ENCODE data around the gene HOMER2.
A peak's percentile ranks its signal among the peaks of the same experiment; 100 is the strongest.

Gene HOMER2

DNA sequence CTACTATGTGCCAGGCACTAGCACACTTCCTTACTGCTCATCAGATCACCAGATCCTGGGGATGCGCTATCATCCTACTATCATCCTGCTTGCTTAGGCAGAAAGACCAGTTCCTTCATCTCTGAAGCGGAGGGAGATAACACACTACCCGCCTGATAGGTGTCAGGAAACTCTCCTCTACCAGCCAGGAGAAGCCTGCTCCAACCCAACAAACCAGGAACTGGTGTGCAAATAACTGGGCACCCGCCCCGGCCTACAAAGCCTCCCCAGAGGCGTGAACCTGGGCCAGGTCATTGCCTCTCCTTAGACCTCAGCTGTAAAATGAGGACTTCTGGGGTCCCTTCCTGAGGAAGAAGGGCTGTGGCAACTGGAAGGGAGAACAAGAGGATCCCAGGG, 61.5 kb downstream of the HOMER2 start:
- peaks cover 3% of the 10 kb centered on the region for H3K27me3 Mint-ChIP-seq (ENCODE audit: low read depth, poor library complexity)

DNA sequence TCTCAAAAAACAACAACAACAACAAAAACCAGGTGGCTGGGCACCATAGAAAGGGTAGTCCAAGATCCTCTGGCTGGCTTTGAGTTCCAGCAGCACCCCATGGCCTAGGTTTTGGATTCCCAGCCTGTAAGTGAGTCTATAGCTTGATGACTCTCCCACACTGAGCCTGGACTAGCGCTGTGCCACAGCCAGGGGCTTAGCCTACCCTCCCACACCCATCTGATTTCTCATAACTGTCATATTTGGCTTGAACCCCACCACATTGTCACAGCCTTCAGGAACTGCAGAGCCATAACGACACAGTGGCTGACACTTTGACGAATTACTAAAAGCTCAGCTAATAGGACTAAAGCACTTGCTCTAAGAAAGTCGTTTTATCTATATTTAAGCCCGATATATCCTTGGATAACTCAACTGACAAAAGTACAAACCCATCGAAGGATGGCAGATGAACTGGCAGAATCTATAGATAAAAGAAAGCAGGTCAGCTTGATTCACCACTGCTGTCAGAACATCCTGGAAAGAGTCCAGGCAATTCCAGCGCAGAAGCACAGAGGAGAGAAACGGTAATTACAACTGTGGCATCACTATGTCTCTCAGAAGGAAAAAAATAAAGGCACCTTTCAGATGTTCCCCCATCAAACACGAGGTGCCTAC, 62.1 kb downstream of the HOMER2 start:
- no peak for DNase-seq
- peak overlapping the region; percentile 23 for H3K27ac Mint-ChIP-seq
- no peak overlapping the region for H3K4me3 Mint-ChIP-seq
- TF ChIP-seq, protein P1, sequence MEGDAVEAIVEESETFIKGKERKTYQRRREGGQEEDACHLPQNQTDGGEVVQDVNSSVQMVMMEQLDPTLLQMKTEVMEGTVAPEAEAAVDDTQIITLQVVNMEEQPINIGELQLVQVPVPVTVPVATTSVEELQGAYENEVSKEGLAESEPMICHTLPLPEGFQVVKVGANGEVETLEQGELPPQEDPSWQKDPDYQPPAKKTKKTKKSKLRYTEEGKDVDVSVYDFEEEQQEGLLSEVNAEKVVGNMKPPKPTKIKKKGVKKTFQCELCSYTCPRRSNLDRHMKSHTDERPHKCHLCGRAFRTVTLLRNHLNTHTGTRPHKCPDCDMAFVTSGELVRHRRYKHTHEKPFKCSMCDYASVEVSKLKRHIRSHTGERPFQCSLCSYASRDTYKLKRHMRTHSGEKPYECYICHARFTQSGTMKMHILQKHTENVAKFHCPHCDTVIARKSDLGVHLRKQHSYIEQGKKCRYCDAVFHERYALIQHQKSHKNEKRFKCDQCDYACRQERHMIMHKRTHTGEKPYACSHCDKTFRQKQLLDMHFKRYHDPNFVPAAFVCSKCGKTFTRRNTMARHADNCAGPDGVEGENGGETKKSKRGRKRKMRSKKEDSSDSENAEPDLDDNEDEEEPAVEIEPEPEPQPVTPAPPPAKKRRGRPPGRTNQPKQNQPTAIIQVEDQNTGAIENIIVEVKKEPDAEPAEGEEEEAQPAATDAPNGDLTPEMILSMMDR (IDR thresholded peaks at IDR 0.05), result no peak
- peaks cover 3% of the 10 kb centered on the region for H3K27me3 Mint-ChIP-seq (ENCODE audit: low read depth, poor library complexity)
- H3K4me1 Mint-ChIP-seq, result peaks cover 15% of the 10 kb centered on the region
- peaks cover 9% of the 10 kb centered on the region for H3K9me3 Mint-ChIP-seq
- H3K36me3 Mint-ChIP-seq (ENCODE audit: low read depth), result peaks cover 14% of the 10 kb centered on the region

More for the DNA sequence above, 61.5 kb downstream of the HOMER2 start:
- Mint-ChIP-seq H3K9me3 (peaks cover 9% of the 10 kb centered on the region), H3K4me3 (no peak overlapping the region), H3K27ac (peak overlapping the region; percentile 23), H3K36me3 (ENCODE audit: low read depth) (peaks cover 14% of the 10 kb centered on the region), H3K4me1 (peaks cover 17% of the 10 kb centered on the region)
- DNase-seq, result no peak
- TF ChIP-seq, protein P1 (IDR thresholded peaks at IDR 0.05), result no peak

DNA sequence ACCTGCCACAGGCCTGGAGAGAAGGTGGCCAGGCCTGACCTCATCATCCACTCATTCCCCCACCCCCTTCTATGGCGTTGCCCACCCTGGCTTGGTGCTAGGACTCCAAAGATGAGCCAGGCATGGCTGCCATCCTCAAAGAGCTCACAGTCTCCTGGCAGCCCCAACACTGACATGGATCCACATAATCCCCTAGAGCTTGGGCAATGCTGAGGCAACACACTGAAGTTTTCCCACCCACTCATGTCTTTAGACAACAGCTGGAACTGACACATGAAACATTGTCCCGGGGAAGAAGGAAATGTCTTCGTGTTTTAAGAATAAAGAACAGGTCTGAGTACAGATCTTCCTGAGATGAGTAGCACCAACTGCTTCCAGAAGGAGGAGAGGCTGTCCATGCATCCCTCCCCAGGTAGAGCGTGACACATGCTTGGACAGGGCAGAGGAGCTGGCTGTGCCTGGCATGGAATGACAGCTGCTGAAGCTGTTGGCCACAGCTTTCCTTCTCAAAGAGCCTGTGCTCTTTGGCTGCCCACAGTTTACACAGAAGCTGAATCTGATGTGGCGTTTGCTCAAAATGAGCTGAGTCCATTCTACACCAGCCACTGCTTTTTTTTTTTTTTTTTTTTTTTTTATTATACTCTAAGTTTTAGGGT, 70.1 kb downstream of the HOMER2 start:
- H3K4me3 Mint-ChIP-seq, result no peak overlapping the region
- peaks cover 4% of the 10 kb centered on the region for H3K9me3 Mint-ChIP-seq
- H3K4me1 Mint-ChIP-seq, result no peaks in the 10 kb centered on the region
- H3K27ac Mint-ChIP-seq, result no peak overlapping the region
- peaks cover 6% of the 10 kb centered on the region for H3K36me3 Mint-ChIP-seq (ENCODE audit: low read depth)
- TF ChIP-seq, protein P1 (IDR thresholded peaks at IDR 0.05), result no peak
- DNase-seq, result no peak
- peaks cover 4% of the 10 kb centered on the region for H3K27me3 Mint-ChIP-seq (ENCODE audit: low read depth, poor library complexity)

DNA sequence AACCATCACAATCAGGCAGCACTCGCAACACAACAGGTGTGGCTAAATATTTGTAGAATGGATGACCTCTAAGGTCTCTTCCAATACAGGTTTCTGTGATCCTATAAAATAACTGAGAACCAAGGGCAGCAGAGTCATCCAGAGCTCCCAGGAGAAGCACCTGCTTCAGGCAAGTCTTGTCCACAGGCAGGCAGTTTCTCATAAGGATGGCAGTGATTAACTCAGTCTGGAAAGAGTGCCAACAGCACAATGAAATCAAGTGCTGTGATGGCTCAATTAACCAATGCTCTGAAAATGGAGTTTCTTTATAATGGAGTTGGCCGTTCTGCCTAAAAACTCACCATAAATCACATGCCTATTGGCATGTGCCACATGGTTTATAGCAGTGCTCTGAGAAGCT, 70.8 kb downstream of the HOMER2 start:
- Mint-ChIP-seq H3K4me3 (no peak overlapping the region), H3K36me3 (ENCODE audit: low read depth) (peaks cover 6% of the 10 kb centered on the region), H3K4me1 (no peaks in the 10 kb centered on the region), H3K27ac (no peak overlapping the region), H3K27me3 (ENCODE audit: low read depth, poor library complexity) (peaks cover 4% of the 10 kb centered on the region), H3K9me3 (peaks cover 4% of the 10 kb centered on the region)
- DNase-seq, result no peak
- TF ChIP-seq, protein P1 (IDR thresholded peaks at IDR 0.05), result no peak

DNA sequence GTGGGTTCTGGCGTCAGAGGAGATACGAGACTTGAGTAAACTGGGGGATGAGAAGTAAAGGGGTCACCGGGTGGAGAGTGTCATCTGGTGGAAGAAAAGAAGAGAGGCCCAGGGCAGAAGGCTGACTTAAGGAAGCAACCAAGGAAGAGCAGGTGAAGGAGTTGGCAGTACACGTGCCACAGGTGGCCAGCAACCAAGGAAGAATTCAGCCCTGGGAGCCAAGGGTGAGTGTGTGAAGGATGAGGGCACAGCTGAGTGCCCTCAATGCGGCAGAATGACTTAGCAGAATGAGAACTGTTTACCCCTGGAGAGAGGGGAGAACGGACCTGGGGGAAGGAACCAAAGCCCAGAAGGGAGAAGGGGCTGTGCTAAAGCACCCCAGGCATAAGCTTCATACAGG, 71.8 kb downstream of the HOMER2 start:
- no peaks in the 10 kb centered on the region for H3K4me1 Mint-ChIP-seq
- H3K4me3 Mint-ChIP-seq, result no peak overlapping the region
- DNase-seq, result no peak
- peaks cover 4% of the 10 kb centered on the region for H3K9me3 Mint-ChIP-seq
- peaks cover 6% of the 10 kb centered on the region for H3K36me3 Mint-ChIP-seq (ENCODE audit: low read depth)
- TF ChIP-seq, protein P1 (IDR thresholded peaks at IDR 0.05), result no peak
- H3K27ac Mint-ChIP-seq, result no peak overlapping the region
- H3K27me3 Mint-ChIP-seq (ENCODE audit: low read depth, poor library complexity), result peaks cover 4% of the 10 kb centered on the region

DNA sequence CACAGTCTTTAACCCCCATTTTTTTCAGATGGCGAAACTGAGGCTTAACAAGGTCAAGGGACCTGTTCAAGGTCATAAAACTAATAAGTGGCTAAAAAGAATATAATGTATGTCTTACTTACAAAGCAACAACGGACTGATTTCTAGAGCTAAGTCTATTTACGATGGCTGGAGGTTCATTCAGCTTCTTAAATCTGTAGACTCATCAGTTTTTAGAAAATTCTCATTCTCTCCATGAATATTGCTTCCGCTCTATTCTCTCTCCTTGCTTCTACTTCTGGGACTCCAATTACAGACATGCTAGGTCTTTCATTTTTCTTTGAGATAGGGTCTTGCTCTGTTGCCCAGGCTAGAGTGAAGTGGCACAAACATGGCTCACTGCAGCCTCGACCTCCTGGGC, 74.2 kb downstream of the HOMER2 start:
- Mint-ChIP-seq H3K4me1 (no peaks in the 10 kb centered on the region), H3K27ac (no peak overlapping the region), H3K9me3 (peaks cover 4% of the 10 kb centered on the region), H3K27me3 (ENCODE audit: low read depth, poor library complexity) (peaks cover 7% of the 10 kb centered on the region), H3K36me3 (ENCODE audit: low read depth) (peaks cover 8% of the 10 kb centered on the region), H3K4me3 (no peak overlapping the region)
- TF ChIP-seq, protein P1 (IDR thresholded peaks at IDR 0.05), result no peak
- no peak for DNase-seq

All from nephron progenitor cell (in vitro differentiated cells).